Nephron (organoid): ENCODE results near the gene GK2.

Experiments used
- H3K27ac Mint-ChIP-seq, 3 experiments: 2 replicates each; pipeline ENCODE4 v1.8.0; 2020; ENCODE audit warnings: mixed read lengths in 3 of 3, mild to moderate bottlenecking in 2 of 3, moderate library complexity in 1 of 3
- H3K27me3 Mint-ChIP-seq: 2 replicates; pipeline ENCODE4 v1.8.0; 2021; ENCODE audit warnings: low read depth, mild to moderate bottlenecking, moderate library complexity, mixed read lengths
- H3K36me3 Mint-ChIP-seq: 2 replicates; pipeline ENCODE4 v1.8.0; 2020; ENCODE audit warnings: low read depth, mixed read lengths
- H3K4me1 Mint-ChIP-seq: 2 replicates; pipeline ENCODE4 v1.8.0; 2020; ENCODE audit warnings: mixed read lengths
- H3K4me3 Mint-ChIP-seq, 3 experiments: 2 replicates each; pipeline ENCODE4 v1.8.0; 2020; ENCODE audit warnings: mild to moderate bottlenecking in 3 of 3, mixed read lengths in 3 of 3, moderate library complexity in 2 of 3
- H3K9me3 Mint-ChIP-seq: 2 replicates; pipeline ENCODE4 v1.8.0; 2020; ENCODE audit warnings: mixed read lengths
- CTCF ChIP-seq, 3 experiments: fragments of 200-600 bp; sonication (generic); IDR thresholded peaks; one replicate each; pipeline ENCODE4 v1.5.0; 2021; ENCODE audit warnings: antibody characterized with exemption in 3 of 3; ENCODE audit not compliant: unreplicated experiment in 3 of 3

The GK2 gene

GRCh38 chr4:79442422-79442821, 34.4 kb upstream of the GK2 start:
- Mint-ChIP-seq H3K9me3 (no peaks in the 10 kb centered on the region), H3K27ac (no peak overlapping the region), H3K36me3 (no peaks in the 10 kb centered on the region), H3K4me1 (no peaks in the 10 kb centered on the region), H3K27me3 (no peaks in the 10 kb centered on the region), H3K4me3 (no peak overlapping the region)
- no peak for TF ChIP-seq CTCF (IDR thresholded peaks at IDR 0.05; ENCODE audit: unreplicated experiment in 3 of 3)

GRCh38 chr4:79439489-79439888, 31.5 kb upstream of the GK2 start:
- Mint-ChIP-seq H3K27ac (no peak overlapping the region), H3K9me3 (no peaks in the 10 kb centered on the region), H3K27me3 (no peaks in the 10 kb centered on the region), H3K36me3 (no peaks in the 10 kb centered on the region), H3K4me1 (no peaks in the 10 kb centered on the region), H3K4me3 (no peak overlapping the region)
- no peak for TF ChIP-seq CTCF (IDR thresholded peaks at IDR 0.05; ENCODE audit: unreplicated experiment in 3 of 3)

GRCh38 chr4:79431839-79432238, 23.8 kb upstream of the GK2 start:
- no peak for TF ChIP-seq CTCF (IDR thresholded peaks at IDR 0.05; ENCODE audit: unreplicated experiment in 3 of 3)
- no peaks in the 10 kb centered on the region for H3K36me3 Mint-ChIP-seq
- H3K4me3 Mint-ChIP-seq = no peak overlapping the region
- no peak overlapping the region for H3K27ac Mint-ChIP-seq
- peaks cover 4% of the 10 kb centered on the region for H3K4me1 Mint-ChIP-seq
- H3K9me3 Mint-ChIP-seq = no peaks in the 10 kb centered on the region
- no peaks in the 10 kb centered on the region for H3K27me3 Mint-ChIP-seq

- Mint-ChIP-seq H3K27ac (no peak overlapping the region), H3K4me1 (peaks cover 18% of the 10 kb centered on the region), H3K9me3 (no peaks in the 10 kb centered on the region), H3K27me3 (no peaks in the 10 kb centered on the region), H3K36me3 (no peaks in the 10 kb centered on the region), H3K4me3 (no peak overlapping the region)
- TF ChIP-seq CTCF (IDR thresholded peaks at IDR 0.05; ENCODE audit: unreplicated experiment in 3 of 3) = no peak
Measured at GRCh38 chr4:79429113-79429903, 21.3 kb upstream of the GK2 start.

- Mint-ChIP-seq H3K4me3 (no peak overlapping the region), H3K27ac (no peak overlapping the region), H3K9me3 (peaks cover 3% of the 10 kb centered on the region), H3K27me3 (no peaks in the 10 kb centered on the region), H3K4me1 (peaks cover 18% of the 10 kb centered on the region), H3K36me3 (no peaks in the 10 kb centered on the region)
- TF ChIP-seq CTCF (IDR thresholded peaks at IDR 0.05; ENCODE audit: unreplicated experiment in 3 of 3) = no peak
Measured at GRCh38 chr4:79426989-79427388, 19.0 kb upstream of the GK2 start.

- Mint-ChIP-seq H3K27ac (no peak overlapping the region), H3K4me1 (peaks cover 18% of the 10 kb centered on the region), H3K4me3 (no peak overlapping the region), H3K9me3 (peaks cover 10% of the 10 kb centered on the region), H3K27me3 (no peaks in the 10 kb centered on the region), H3K36me3 (no peaks in the 10 kb centered on the region)
- TF ChIP-seq CTCF (IDR thresholded peaks at IDR 0.05; ENCODE audit: unreplicated experiment in 3 of 3) = no peak
Measured at GRCh38 chr4:79425586-79425985, 17.6 kb upstream of the GK2 start.
